Smooth muscle cell (in vitro differentiated cells): Measurements from ENCODE around the gene AUTS2. TPM values are rescaled to one million over a fixed set of nuclear protein-coding genes. Genes with fewer than 3 reads are reported as not detected.

Experiments used
- DNase-seq: peaks from one replicate; lab custom pipeline; 2025; ENCODE audit not compliant: unreplicated experiment; lab: John Stamatoyannopoulos, UW
- H2AFZ ChIP-seq: fragments of 200-600 bp; sonication (generic); 2 replicates; pipeline ENCODE4 v1.6.0; 2016; ENCODE audit warnings: antibody characterized with exemption, low read depth, mild to moderate bottlenecking
- H3F3A ChIP-seq: fragments of 200-600 bp; sonication (generic); 2 replicates; pipeline ENCODE4 v1.6.0; 2017; ENCODE audit warnings: antibody characterized with exemption, low read depth
- H3K27ac ChIP-seq: fragments of 200-600 bp; sonication (generic); 2 replicates; pipeline ENCODE4 v1.5.1; 2016; ENCODE audit warnings: low read depth, mild to moderate bottlenecking
- H3K27me3 ChIP-seq: fragments of 200-600 bp; sonication (generic); 2 replicates; pipeline ENCODE4 v1.6.1; 2016; ENCODE audit warnings: low read depth, mild to moderate bottlenecking
- H3K36me3 ChIP-seq: fragments of 200-600 bp; sonication (generic); 2 replicates; pipeline ENCODE4 v1.5.1; 2016; ENCODE audit warnings: low read depth
- H3K4me1 ChIP-seq: fragments of 200-600 bp; sonication (generic); 2 replicates; pipeline ENCODE4 v1.5.1; 2016; ENCODE audit warnings: low read depth
- H3K4me2 ChIP-seq: fragments of 200-600 bp; sonication (generic); 2 replicates; pipeline ENCODE4 v1.6.0; 2016; ENCODE audit warnings: mild to moderate bottlenecking
- H3K4me3 ChIP-seq: fragments of 200-600 bp; sonication (generic); 2 replicates; pipeline ENCODE4 v1.5.1; 2016; ENCODE audit warnings: mild to moderate bottlenecking
- H3K79me2 ChIP-seq: fragments of 200-600 bp; sonication (generic); 2 replicates; pipeline ENCODE4 v1.6.0; 2016; ENCODE audit warnings: low read depth, mild to moderate bottlenecking
- H3K9ac ChIP-seq: fragments of 200-600 bp; sonication (generic); 2 replicates; pipeline ENCODE4 v1.6.0; 2016; ENCODE audit warnings: low read depth
- H3K9me3 ChIP-seq: fragments of 200-600 bp; sonication (generic); replicated peaks from 2 replicates; pipeline ENCODE4 v1.5.1; 2016; ENCODE audit warnings: low read depth
- H4K20me1 ChIP-seq: fragments of 200-600 bp; sonication (generic); 2 replicates; pipeline ENCODE4 v1.6.0; 2016; ENCODE audit warnings: low read depth
- WGBS: methylation state at CpG from one replicate; pipeline ENCODE4 v1.1.7; 2016; ENCODE audit warnings: low lambda C conversion rate; 5-methylcytosine and 5-hydroxymethylcytosine counted together
- polyA plus RNA-seq: library from polyadenylated mRNA; unstranded; fragments of >200 nt; fragmentation: Nextera tagmentation; extraction: Ambion mirVana; gene quantifications from 2 replicates; pipeline ENCODE4 v1.2.1, GENCODE V29; 2016
- total RNA-seq: library from RNA; depleted of rRNA; stranded (reverse); fragments of >200 nt; gene quantifications from 2 replicates; pipeline ENCODE4 v1.2.3, GENCODE V29; 2014
- TF ChIP-seq, protein P1 (sequence below): fragments of 200-600 bp; sonication (generic); IDR thresholded peaks from 2 replicates; pipeline ENCODE4 v1.5.1; 2017; ENCODE audit warnings: borderline replicate concordance, mild to moderate bottlenecking, antibody characterized with exemption; ENCODE audit not compliant: insufficient read depth, poor library complexity, severe bottlenecking

AUTS2 gene
- total and polyA plus RNA-seq, 2 experiments from 2014 or later, result 6.5 to 8.6 TPM

DNA sequence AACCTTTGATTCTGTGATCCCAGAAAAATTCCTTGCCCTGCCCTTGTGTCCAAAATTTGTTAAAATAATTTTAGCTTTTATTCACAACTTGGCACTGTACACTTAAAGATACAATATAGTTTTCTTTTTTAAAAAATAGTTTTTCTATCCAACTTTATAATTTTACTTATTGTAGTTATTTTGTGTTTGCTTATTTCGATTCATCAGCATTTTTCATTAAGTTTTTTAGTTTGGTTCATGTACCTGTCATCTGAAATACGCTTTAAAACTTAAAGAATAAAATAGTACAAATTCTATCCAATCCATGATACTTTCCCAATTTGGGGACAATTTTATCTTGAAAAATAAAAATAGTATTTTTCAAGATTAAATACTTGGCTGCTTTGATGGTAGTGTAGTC, 514.8 kb downstream of the AUTS2 start:
- H3K4me2 ChIP-seq, result no peak overlapping the region
- no peak overlapping the region for H3K27ac ChIP-seq
- DNase-seq, result no peak
- H3F3A ChIP-seq, result no peaks in the 10 kb centered on the region
- no peaks in the 10 kb centered on the region for H3K79me2 ChIP-seq
- no peak overlapping the region for H2AFZ ChIP-seq
- H3K36me3 ChIP-seq, result no peaks in the 10 kb centered on the region
- 91% methylated on average over 2 of the region's 2 CpGs for WGBS
- TF ChIP-seq, protein P1, sequence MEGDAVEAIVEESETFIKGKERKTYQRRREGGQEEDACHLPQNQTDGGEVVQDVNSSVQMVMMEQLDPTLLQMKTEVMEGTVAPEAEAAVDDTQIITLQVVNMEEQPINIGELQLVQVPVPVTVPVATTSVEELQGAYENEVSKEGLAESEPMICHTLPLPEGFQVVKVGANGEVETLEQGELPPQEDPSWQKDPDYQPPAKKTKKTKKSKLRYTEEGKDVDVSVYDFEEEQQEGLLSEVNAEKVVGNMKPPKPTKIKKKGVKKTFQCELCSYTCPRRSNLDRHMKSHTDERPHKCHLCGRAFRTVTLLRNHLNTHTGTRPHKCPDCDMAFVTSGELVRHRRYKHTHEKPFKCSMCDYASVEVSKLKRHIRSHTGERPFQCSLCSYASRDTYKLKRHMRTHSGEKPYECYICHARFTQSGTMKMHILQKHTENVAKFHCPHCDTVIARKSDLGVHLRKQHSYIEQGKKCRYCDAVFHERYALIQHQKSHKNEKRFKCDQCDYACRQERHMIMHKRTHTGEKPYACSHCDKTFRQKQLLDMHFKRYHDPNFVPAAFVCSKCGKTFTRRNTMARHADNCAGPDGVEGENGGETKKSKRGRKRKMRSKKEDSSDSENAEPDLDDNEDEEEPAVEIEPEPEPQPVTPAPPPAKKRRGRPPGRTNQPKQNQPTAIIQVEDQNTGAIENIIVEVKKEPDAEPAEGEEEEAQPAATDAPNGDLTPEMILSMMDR, result no peak
- no peaks in the 10 kb centered on the region for H3K9me3 ChIP-seq
- no peaks in the 10 kb centered on the region for H4K20me1 ChIP-seq
- H3K4me1 ChIP-seq, result peaks cover 6% of the 10 kb centered on the region
- H3K9ac ChIP-seq, result no peak overlapping the region
- H3K27me3 ChIP-seq, result no peaks in the 10 kb centered on the region
- H3K4me3 ChIP-seq, result no peak overlapping the region

DNA sequence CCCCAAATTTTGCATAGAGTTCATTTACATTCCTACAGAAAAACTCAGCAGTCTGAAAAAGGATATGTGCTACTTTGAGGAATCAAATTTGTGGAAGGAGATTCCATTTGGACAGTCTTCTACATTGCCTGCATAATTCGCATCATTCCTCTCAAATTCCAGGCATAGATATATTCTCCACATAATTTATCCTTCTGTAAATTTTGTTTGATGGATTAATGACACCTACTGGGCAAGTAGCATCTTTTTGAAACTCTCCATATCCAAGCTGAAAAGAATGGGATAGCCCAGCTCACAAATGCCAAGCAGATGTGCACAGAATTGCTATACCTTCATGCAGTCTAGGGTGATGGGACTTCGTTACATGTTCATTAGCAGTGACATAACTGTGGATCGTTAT, 515.3 kb downstream of the AUTS2 start:
- Histone ChIP-seq H4K20me1 (no peaks in the 10 kb centered on the region), H2AFZ (no peak overlapping the region), H3K79me2 (no peaks in the 10 kb centered on the region), H3K36me3 (no peaks in the 10 kb centered on the region), H3K27me3 (no peaks in the 10 kb centered on the region), H3K4me3 (no peak overlapping the region), H3K4me1 (peaks cover 6% of the 10 kb centered on the region), H3K4me2 (no peak overlapping the region), H3K27ac (no peak overlapping the region), H3F3A (no peaks in the 10 kb centered on the region), H3K9ac (no peak overlapping the region), H3K9me3 (no peaks in the 10 kb centered on the region)
- TF ChIP-seq, protein P1, result no peak
- WGBS, result 95% methylated on average over 3 of the region's 3 CpGs
- DNase-seq, result no peak

DNA sequence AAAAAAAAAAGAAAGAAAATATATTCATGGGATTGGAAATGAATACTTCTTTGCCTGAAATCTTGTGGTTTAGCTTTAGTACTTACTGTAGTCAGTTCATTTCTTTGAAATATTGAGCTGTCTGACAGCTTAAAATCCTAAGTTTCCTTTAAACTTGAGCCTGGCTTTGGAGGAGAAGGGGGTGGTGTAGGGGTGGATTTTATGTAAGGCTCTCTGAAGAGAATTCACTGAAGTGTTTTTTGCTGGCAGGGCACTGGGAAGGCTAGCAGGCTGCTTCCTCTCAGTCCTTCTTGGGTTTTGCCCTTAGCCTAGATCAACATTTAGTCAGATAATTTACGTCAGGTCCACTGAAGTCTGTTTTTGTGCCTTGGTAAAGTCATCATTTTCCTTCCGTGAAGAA, 516.5 kb downstream of the AUTS2 start:
- TF ChIP-seq, protein P1, result no peak
- H3K4me3 ChIP-seq, result no peak overlapping the region
- no peak overlapping the region for H3K9ac ChIP-seq
- no peaks in the 10 kb centered on the region for H3F3A ChIP-seq
- peaks cover 6% of the 10 kb centered on the region for H3K4me1 ChIP-seq
- no peak overlapping the region for H3K4me2 ChIP-seq
- no peaks in the 10 kb centered on the region for H4K20me1 ChIP-seq
- H3K27ac ChIP-seq, result no peak overlapping the region
- no peaks in the 10 kb centered on the region for H3K79me2 ChIP-seq
- no peaks in the 10 kb centered on the region for H3K27me3 ChIP-seq
- H3K9me3 ChIP-seq, result no peaks in the 10 kb centered on the region
- no peak overlapping the region for H2AFZ ChIP-seq
- DNase-seq, result no peak
- H3K36me3 ChIP-seq, result no peaks in the 10 kb centered on the region
- WGBS, result 63% methylated on average over 2 of the region's 2 CpGs

DNA sequence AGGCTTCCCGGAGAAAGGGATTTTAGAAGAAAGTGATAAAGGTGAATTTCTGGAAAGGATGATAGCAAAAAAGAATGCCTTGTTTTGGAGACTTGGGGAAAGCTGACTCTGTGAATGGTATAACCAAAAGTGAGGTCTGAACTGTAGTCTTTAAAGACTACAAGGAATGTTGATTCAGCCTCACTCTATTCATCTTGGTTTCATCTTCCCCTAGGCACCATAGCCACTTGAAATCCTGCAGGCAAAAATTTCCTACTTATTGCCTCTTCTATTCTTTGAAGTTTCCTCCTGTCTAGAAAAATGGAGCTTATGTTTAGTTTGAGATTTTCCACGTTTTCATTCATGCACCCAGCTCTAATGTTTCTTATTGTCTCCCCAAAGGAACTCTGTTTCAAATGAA, 518.0 kb downstream of the AUTS2 start:
- no peak for DNase-seq
- WGBS, result 37% methylated on average over 2 of the region's 2 CpGs
- Histone ChIP-seq H3K36me3 (peaks cover 5% of the 10 kb centered on the region), H3K27me3 (no peaks in the 10 kb centered on the region), H3F3A (no peaks in the 10 kb centered on the region), H2AFZ (no peak overlapping the region), H3K9me3 (peaks cover 5% of the 10 kb centered on the region), H3K4me1 (peaks cover 6% of the 10 kb centered on the region), H3K9ac (no peak overlapping the region), H3K4me3 (no peak overlapping the region), H3K27ac (no peak overlapping the region), H3K79me2 (no peaks in the 10 kb centered on the region), H4K20me1 (no peaks in the 10 kb centered on the region), H3K4me2 (no peak overlapping the region)
- TF ChIP-seq, protein P1, result no peak
